Skeletal muscle tissue (tissue), 4 donors: ENCODE results near the gene SEC14L2. TPM values are rescaled to one million over a fixed set of nuclear protein-coding genes. Genes with fewer than 3 reads are reported as not detected.
A peak's percentile ranks its signal among the peaks of the same experiment; 100 is the strongest.

ENCODE experiments used
- H3K27ac ChIP-seq: one replicate; pipeline ENCODE4 v1.7.0; 2013; ENCODE audit warnings: mild to moderate bottlenecking, low read depth, low read length, inconsistent platforms
- H3K27me3 ChIP-seq, 3 donors: one replicate each; pipeline ENCODE4 v1.7.0; 2013; ENCODE audit warnings: low read length in 3 of 3; ENCODE audit not compliant: control insufficient read depth in 3 of 3, insufficient read depth in 3 of 3
- H3K36me3 ChIP-seq, 3 donors: one replicate each; pipeline ENCODE4 v1.7.0; 2013; ENCODE audit warnings: low read length in 3 of 3; ENCODE audit not compliant: control insufficient read depth in 3 of 3, insufficient read depth in 3 of 3
- H3K4me1 ChIP-seq, 3 donors: one replicate each; pipeline ENCODE4 v1.7.0; 2013; ENCODE audit warnings: low read length in 3 of 3, mild to moderate bottlenecking in 3 of 3; ENCODE audit not compliant: control insufficient read depth in 3 of 3, insufficient read depth in 3 of 3
- H3K4me3 ChIP-seq, 3 donors: one replicate each; pipeline ENCODE4 v1.7.0; 2013; ENCODE audit warnings: low read length in 3 of 3
- H3K9ac ChIP-seq, 3 donors: one replicate each; pipeline ENCODE4 v1.7.0; 2013; ENCODE audit warnings: low read length in 3 of 3, mild to moderate bottlenecking in 3 of 3, moderate library complexity in 2 of 3, low read depth in 1 of 3
- H3K9me3 ChIP-seq, 3 donors: one replicate each; pipeline ENCODE4 v1.7.0; 2013; ENCODE audit warnings: low read length in 3 of 3; ENCODE audit not compliant: control insufficient read depth in 3 of 3
- total RNA-seq: library from RNA; depleted of rRNA; stranded (reverse); fragments of >200 nt; gene quantifications from one replicate; pipeline ENCODE4 v1.2.3, GENCODE V29; 2014
- donor health status: Osteomylitis.

The SEC14L2 gene
- total RNA-seq, 1 donor from 2014 or later: 2.1 TPM

GRCh38 chr22:30373331-30374325 lies 23.2 kb upstream of the SEC14L2 start:
- Histone ChIP-seq H3K4me3 (no peak overlapping the region), H3K27me3 (peaks cover 0 to 6% (median 3%) of the 10 kb centered on the region in 3 donors), H3K9me3 (no peaks in the 10 kb centered on the region), H3K4me1 (no peaks in the 10 kb centered on the region), H3K27ac (no peak overlapping the region), H3K36me3 (peaks cover 0 to 9% (median 4%) of the 10 kb centered on the region in 3 donors), H3K9ac (no peak overlapping the region)

DNA sequence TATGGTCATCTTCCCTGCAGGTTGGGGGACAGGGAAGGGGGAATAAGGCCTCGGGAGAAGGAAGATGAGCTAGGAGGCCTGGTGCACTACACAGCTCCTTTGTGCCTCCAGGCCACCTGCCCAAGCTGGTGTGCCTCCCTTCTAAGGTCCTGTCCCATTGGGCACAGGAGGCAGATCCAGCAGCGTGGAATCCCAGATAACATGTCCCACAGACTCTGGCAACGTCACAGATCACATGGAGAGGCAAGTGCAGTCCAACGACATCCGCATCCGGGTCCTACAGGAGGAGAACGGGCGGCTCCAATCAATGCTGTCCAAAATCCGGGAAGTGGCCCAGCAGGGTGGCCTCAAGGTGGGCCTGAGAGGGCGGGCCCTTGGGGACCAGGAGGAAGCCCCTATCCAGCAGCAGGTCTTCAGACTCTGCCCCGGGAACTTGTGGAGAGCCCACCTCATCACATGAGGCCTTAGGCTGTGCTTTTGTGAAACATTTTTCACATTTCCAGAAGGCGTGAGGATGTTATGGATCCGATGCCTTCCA lies 21.4 kb upstream of the SEC14L2 start:
- Histone ChIP-seq H3K9me3 (no peaks in the 10 kb centered on the region), H3K4me3 (no peak overlapping the region), H3K4me1 (no peaks in the 10 kb centered on the region), H3K36me3 (peaks cover 0 to 14% (median 12%) of the 10 kb centered on the region in 3 donors), H3K9ac (no peak overlapping the region), H3K27ac (no peak overlapping the region), H3K27me3 (peaks cover 0 to 2% (median 1%) of the 10 kb centered on the region in 3 donors)

DNA sequence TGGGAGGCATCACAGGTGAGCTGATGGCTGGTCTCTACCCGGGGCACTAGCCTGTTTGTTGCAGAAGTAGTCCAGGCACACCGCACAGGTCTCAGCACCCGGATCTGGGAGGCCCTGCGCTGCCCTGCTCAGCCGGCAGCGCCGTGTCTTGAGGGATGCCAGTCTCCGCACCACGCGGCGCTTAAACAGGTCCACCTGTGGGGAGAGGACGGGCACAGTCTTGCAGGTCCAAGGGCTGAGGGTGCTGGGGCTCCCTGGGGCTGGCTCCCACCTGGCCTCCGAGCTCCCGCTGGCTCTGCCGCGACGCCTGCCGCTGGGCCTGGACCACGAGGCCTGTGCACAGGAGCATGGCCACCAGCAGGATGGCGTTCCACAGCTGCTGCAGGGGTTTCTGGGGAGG lies 16.8 kb upstream of the SEC14L2 start:
- H3K9ac ChIP-seq: no peak overlapping the region

DNA sequence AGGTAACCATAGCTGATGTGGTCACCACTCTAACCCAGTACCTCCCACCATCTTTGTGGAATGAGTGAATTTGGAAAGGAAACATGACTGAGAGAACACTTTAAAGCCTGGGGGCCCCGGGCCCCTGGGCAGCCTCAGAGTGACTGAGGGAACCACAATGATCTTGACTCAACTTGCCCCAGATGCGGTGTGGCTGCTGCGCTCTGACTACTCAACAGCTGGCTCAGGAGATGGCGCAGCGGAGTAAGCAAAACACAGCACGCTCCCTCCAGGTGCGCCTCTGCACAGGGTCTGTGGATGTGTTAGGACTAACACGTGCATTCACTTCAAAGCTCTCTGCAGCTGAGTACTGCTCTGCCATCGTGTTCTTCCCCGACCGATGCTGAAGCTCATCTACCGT lies 15.6 kb upstream of the SEC14L2 start:
- Histone ChIP-seq H3K27ac (no peak overlapping the region), H3K4me1 (peaks cover 3 to 4% (median 3%) of the 10 kb centered on the region in 3 donors), H3K36me3 (peaks cover 10 to 28% (median 25%) of the 10 kb centered on the region in 3 donors), H3K9me3 (no peaks in the 10 kb centered on the region), H3K4me3 (no peak overlapping the region), H3K27me3 (no peaks in the 10 kb centered on the region), H3K9ac (no peak overlapping the region)

More for the DNA sequence above, 16.8 kb upstream of the SEC14L2 start:
- H3K4me1 ChIP-seq: no peaks in the 10 kb centered on the region
- H3K27me3 ChIP-seq: no peaks in the 10 kb centered on the region
- no peak overlapping the region for H3K4me3 ChIP-seq
- peaks cover 10 to 28% (median 25%) of the 10 kb centered on the region in 3 donors for H3K36me3 ChIP-seq
- H3K27ac ChIP-seq: no peak overlapping the region
- H3K9me3 ChIP-seq: no peaks in the 10 kb centered on the region

DNA sequence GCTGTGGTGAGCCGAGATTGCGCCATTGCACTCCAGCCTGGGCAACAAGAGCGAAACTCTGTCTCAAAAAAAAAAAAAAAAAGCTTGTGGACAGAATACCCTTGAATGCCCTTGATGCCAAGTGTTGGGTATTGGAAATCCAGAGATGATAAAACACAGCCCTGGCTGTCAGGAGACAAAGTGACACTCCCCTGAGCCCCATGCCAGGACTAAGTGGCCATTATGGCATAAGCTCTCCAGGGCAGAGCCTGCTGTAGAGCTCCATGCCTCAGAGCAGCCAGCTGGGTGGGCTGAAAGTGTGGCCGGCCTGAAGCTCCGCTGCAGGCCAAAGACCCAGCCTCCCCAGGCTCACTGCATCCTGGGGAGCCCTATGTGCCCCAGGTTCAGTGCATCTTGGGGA lies 14.5 kb upstream of the SEC14L2 start:
- H3K4me3 ChIP-seq: no peak overlapping the region
- H3K9ac ChIP-seq: no peak overlapping the region
- H3K27me3 ChIP-seq: no peaks in the 10 kb centered on the region
- peaks cover 10 to 25% (median 23%) of the 10 kb centered on the region in 3 donors for H3K36me3 ChIP-seq
- H3K4me1 ChIP-seq: peaks cover 8 to 11% (median 9%) of the 10 kb centered on the region in 3 donors
- H3K9me3 ChIP-seq: no peaks in the 10 kb centered on the region
- H3K27ac ChIP-seq: no peak overlapping the region

DNA sequence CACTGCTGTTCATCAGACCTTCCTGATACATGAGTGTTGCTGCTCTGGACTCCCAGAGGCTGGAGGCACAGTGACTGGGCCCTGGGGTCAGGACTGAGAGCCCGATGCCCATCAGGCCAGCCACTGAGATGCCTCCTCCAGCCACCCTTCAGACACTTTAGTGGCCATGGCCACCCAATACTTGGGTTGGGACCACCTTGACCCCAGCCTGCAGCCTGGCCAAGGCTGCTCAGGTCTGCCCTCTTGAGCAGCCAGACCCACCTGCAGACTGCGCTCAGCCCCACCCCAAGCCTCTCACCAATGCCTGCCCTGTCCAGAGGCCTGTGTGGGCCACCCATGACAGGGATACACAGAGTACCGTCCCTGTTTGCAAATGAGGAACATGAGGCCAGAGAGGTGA lies 13.8 kb upstream of the SEC14L2 start:
- no peak overlapping the region for H3K27ac ChIP-seq
- no peaks in the 10 kb centered on the region for H3K9me3 ChIP-seq
- peaks cover 11% of the 10 kb centered on the region in 3 donors for H3K4me1 ChIP-seq
- no peaks in the 10 kb centered on the region for H3K27me3 ChIP-seq
- no peak overlapping the region for H3K9ac ChIP-seq
- peaks cover 10 to 21% (median 20%) of the 10 kb centered on the region in 3 donors for H3K36me3 ChIP-seq
- H3K4me3 ChIP-seq: no peak overlapping the region

- Histone ChIP-seq H3K36me3 (peaks cover 10 to 14% (median 12%) of the 10 kb centered on the region in 3 donors), H3K9ac (peak overlapping the region in 2 of 3 donors; percentile 76 to 80), H3K4me3 (no peak overlapping the region), H3K9me3 (no peaks in the 10 kb centered on the region), H3K27me3 (no peaks in the 10 kb centered on the region), H3K27ac (no peak overlapping the region), H3K4me1 (peaks cover 11% of the 10 kb centered on the region in 3 donors)
Observed at GRCh38 chr22:30385942-30386341, 10.9 kb upstream of the SEC14L2 start.

- Histone ChIP-seq H3K9me3 (no peaks in the 10 kb centered on the region), H3K4me3 (peak overlapping the region; percentile 70 to 78 (median 78)), H3K4me1 (peaks cover 11% of the 10 kb centered on the region in 3 donors), H3K27me3 (peaks cover 0 to 2% (median 0%) of the 10 kb centered on the region in 3 donors), H3K27ac (no peak overlapping the region), H3K9ac (peak overlapping the region; percentile 72 to 80 (median 76)), H3K36me3 (peaks cover 6 to 10% (median 9%) of the 10 kb centered on the region in 3 donors)
Observed at GRCh38 chr22:30386608-30386959, 10.2 kb upstream of the SEC14L2 start.

DNA sequence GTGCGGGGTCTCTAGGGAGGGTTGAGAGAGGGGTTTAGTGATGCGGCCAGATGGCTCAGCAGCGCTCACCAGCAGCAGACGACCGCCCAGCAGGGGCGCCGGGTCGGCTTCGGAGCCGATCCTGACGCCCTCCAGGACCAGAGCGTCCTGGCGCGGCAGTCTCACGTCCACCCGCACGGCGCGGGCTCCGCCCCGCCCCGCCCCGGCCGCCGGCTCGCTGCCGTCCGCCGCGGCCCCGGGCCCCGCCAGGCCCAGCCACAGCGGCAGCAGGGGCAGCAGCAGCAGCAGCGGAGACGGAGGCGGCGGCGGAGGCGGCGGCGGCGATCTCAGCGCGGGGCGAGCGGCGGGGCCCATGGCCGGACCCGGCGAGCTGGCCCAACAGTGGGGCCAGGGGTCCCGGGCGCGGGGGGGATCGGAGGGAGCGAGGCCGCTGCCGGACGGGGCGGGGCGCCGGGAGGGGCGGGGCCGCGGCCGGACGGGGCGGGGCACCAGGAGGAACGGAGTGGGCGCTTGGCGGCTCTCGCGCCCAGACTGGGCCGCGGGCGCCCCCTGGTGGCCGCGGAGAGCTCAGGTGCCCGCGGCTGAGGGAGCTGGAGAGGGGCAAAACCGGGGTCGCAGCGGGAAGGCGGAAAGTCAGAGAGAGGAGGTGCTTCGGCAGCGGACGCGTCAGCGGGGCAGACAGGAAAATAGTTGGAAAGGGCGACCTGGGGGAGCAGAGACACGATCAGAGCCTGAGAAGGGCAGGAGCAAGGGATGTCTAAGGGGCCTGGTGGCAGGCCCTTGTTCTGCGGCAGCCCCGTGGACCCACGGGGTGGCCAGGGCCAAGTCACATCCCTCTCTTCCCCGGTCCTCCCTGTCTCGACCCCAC lies 9.6 kb upstream of the SEC14L2 start, which contains the start of gene RNF215:
TSS of gene RNF215 (minus strand) at position 452 of the 868 bp plus-strand sequence. CDS start at position 354, 98 bp downstream.
- H3K27me3 ChIP-seq: peaks cover 0 to 4% (median 0%) of the 10 kb centered on the region in 3 donors
- no peak within 1 kb of the TSS for H3K27ac ChIP-seq
- peak within 1 kb of the TSS; percentile 72 to 80 (median 76) for H3K9ac ChIP-seq
- H3K4me1 ChIP-seq: peaks cover 11% of the 10 kb centered on the region in 3 donors
- peaks cover 5 to 8% (median 8%) of the 10 kb centered on the region in 3 donors for H3K36me3 ChIP-seq
- peak within 1 kb of the TSS; percentile 70 to 78 (median 78) for H3K4me3 ChIP-seq
- no peaks in the 10 kb centered on the region for H3K9me3 ChIP-seq
